Lower lobe of right lung (tissue), 2 donors: Measurements from ENCODE around the gene OVCA2. TPM values are rescaled to one million over a fixed set of nuclear protein-coding genes. Genes with fewer than 3 reads are reported as not detected.
A peak's percentile ranks its signal among the peaks of the same experiment; 100 is the strongest.

Experiments
- ATAC-seq, 2 donors: fragments of 200-7000 bp; cut with Tn5 transposase; one replicate each; pipeline ENCODE4 v1.9.1; 2020 to 2022; ENCODE audit warnings: mild to moderate bottlenecking in 2 of 2, moderate library complexity in 2 of 2
- DNase-seq: peaks from one replicate; pipeline ENCODE4 v3.0.0-alpha.2; 2020
- H3K27ac ChIP-seq: fragments of 200-600 bp; one replicate; pipeline ENCODE4 v1.8.0; 2022
- H3K27me3 ChIP-seq: fragments of 200-600 bp; one replicate; pipeline ENCODE4 v1.8.0; 2022; ENCODE audit warnings: low read depth
- H3K36me3 ChIP-seq: fragments of 200-600 bp; one replicate; pipeline ENCODE4 v1.8.0; 2022; ENCODE audit warnings: mild to moderate bottlenecking
- H3K4me1 ChIP-seq: fragments of 200-600 bp; one replicate; pipeline ENCODE4 v1.8.0; 2022
- H3K4me3 ChIP-seq: fragments of 200-600 bp; one replicate; pipeline ENCODE4 v1.8.0; 2022; ENCODE audit warnings: mild to moderate bottlenecking
- H3K9me3 ChIP-seq: fragments of 200-600 bp; one replicate; pipeline ENCODE4 v1.8.0; 2022
- CTCF ChIP-seq: fragments of 200-600 bp; IDR thresholded peaks from one replicate; pipeline ENCODE4 v1.8.0; 2022; ENCODE audit warnings: antibody characterized with exemption, mild to moderate bottlenecking
- intact Hi-C: fragments of 100-400 bp; cut with DNase I; formaldehyde crosslinking; loops from one replicate; pipeline ENCODE4 v1.11.0; 2022
- total RNA-seq: library from RNA; stranded (reverse); fragmentation: NEBNext Ultra II Directional; extraction: Animal tissue kit (Norgen Biotek cat#: 25700); gene quantifications from one replicate; pipeline ENCODE4 v1.2.1, GENCODE V29; 2021
- donor health status: DM: no; HTN: yes; CAD: no; lungs with severe emphysema.

The OVCA2 gene
- total RNA-seq, 1 donor from 2014 or later = 20.3 TPM

GRCh38 chr17:2070241-2071023 is 28.6 kb downstream of the OVCA2 start:
- H3K36me3 ChIP-seq = peaks cover 18% of the 10 kb centered on the region
- H3K9me3 ChIP-seq = no peaks in the 10 kb centered on the region
- DNase-seq (no peak), ATAC-seq (no peak)
- no peak for TF ChIP-seq CTCF
- H3K4me3 ChIP-seq = no peak overlapping the region
- intact Hi-C loops = no loop called here
- peaks cover 66% of the 10 kb centered on the region for H3K4me1 ChIP-seq
- no peaks in the 10 kb centered on the region for H3K27me3 ChIP-seq
- H3K27ac ChIP-seq = peak overlapping the region; percentile 86

DNA sequence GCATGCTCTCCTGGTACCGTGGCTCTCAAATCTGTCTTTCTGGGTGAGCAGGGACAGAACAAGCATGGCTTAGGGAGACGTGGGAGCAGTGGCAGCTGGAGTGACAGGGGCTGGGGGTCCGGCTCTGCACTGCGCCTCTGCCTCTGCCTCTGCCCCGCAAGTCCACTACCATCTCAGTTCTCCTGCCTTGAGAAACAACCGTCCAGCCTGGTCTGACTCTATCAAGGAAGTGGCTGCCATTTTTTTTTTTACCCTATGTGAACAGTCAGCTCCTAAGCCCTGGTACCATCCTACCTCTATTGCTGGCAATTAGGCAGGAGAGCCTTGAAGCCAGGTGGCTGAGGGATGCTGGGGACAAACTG is 29.2 kb downstream of the OVCA2 start:
- no peak overlapping the region for H3K4me3 ChIP-seq
- intact Hi-C loops = no loop called here
- no peaks in the 10 kb centered on the region for H3K9me3 ChIP-seq
- DNase-seq (no peak), ATAC-seq (no peak)
- H3K4me1 ChIP-seq = peaks cover 72% of the 10 kb centered on the region
- TF ChIP-seq CTCF = no peak
- peak overlapping the region; percentile 86 for H3K27ac ChIP-seq
- no peaks in the 10 kb centered on the region for H3K27me3 ChIP-seq
- H3K36me3 ChIP-seq = peaks cover 13% of the 10 kb centered on the region

DNA sequence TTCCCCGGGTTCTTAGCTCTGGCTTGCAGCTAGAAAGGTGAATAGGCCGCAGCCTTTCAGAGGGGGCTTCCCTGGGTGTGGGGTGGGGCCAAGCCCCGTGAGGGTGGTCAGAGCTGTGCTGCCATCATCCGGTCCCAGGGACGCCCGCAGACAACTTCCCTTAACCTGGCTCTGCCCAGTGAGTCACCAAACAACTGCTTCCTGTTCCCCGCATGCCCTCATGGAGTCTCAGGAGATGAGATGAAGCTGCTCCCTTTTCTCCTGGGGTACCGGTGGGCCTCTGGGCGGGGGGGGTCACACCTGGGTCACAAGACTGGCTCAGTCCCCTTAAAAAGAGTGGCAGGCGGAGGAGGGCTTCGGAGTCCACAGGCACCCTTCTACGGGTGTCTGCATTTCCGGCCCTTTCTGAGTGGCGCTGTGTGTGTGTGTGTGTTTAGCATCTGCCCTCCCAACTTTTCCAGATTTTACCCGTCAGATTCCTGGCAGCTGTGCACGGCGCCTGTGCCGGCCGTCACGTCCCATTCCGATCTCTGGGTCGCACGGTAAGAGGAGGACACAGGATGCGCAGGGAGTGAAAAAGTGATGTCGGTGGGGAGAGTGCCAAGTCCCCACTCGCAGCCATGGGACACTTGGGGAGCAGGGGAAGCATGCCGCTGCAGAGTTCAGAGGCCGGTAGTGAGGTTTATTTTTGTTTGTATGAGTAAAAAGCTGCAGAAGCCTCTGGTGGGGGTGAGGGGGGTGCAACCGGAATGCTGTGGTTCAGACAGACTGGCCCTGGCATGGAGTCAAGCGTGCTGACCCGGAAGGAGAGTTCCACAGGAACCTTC is 29.8 kb downstream of the OVCA2 start:
- H3K27me3 ChIP-seq = no peaks in the 10 kb centered on the region
- peak overlapping the region; percentile 86 for H3K27ac ChIP-seq
- TF ChIP-seq CTCF = no peak
- peak; percentile 63 for DNase-seq
- peaks cover 17% of the 10 kb centered on the region for H3K36me3 ChIP-seq
- intact Hi-C loops = no loop called here
- H3K4me1 ChIP-seq = peaks cover 77% of the 10 kb centered on the region
- ATAC-seq = peak; percentile 52 to 66
- H3K4me3 ChIP-seq = no peak overlapping the region
- no peaks in the 10 kb centered on the region for H3K9me3 ChIP-seq

- TF ChIP-seq CTCF = no peak
- no peak for DNase-seq
- no peak for ATAC-seq
- peak overlapping the region; percentile 79 for H3K27ac ChIP-seq
- H3K4me1 ChIP-seq = peaks cover 55% of the 10 kb centered on the region
- no peaks in the 10 kb centered on the region for H3K27me3 ChIP-seq
- H3K4me3 ChIP-seq = no peak overlapping the region
- H3K9me3 ChIP-seq = no peaks in the 10 kb centered on the region
- H3K36me3 ChIP-seq = peaks cover 32% of the 10 kb centered on the region
- intact Hi-C loops = no loop called here
These were observed 33.1 kb downstream of the OVCA2 start for GRCh38 chr17:2074919-2075318.

DNA sequence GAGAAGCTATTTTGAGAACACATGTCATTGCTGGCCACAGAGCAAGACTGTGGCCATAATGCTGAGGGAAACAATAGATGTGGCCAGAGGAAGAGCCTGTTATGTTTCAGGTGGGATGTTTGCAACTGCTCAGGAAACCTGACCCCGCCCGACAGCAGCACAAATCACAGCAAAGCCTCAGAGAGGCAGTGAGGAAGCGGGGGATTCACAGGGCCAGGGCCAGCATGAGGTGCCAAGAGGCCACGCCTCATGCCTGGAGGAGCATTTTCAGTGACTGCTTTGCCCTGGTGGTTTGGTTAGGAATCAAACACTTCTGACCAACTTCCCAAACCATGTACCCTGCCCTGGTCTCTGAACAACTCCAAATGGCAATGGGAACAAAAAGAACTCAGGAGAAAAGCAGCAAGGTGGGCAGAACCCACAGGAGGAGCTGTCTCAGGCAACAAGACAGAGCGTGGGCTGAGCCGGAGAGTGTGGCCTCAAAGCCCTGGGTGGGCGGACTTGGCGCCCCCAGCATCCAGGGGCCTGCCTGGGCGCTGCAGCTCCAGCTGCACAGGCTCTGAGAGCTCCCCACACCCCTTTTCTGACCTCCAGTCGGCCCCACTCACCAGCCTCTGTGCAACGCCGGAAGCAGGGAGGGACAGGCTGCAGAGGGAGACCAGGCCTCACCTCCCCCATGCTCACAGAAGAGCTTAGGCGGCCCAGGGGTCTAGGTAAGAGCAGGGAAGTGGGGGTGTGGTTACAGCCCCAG is 33.7 kb downstream of the OVCA2 start:
- peak; percentile 25 to 35 for ATAC-seq
- Histone ChIP-seq H3K4me1 (peaks cover 49% of the 10 kb centered on the region), H3K27ac (peak overlapping the region; percentile 79), H3K36me3 (peaks cover 38% of the 10 kb centered on the region), H3K9me3 (no peaks in the 10 kb centered on the region), H3K4me3 (no peak overlapping the region), H3K27me3 (no peaks in the 10 kb centered on the region)
- DNase-seq = no peak
- TF ChIP-seq CTCF = no peak
- intact Hi-C loops = no loop called here
